GM06990 (cell line): ENCODE data around the gene CPM.

ENCODE experiments used
- DNase-seq: peaks from one replicate; pipeline ENCODE4 v3.0.0-alpha.2; 2011; ENCODE audit not compliant: insufficient read length; ENCODE audit errors: extremely low read depth
- H3K27me3 ChIP-seq: replicated peaks from 2 replicates; pipeline ENCODE4 v1.6.0; 2011; ENCODE audit warnings: low read length; ENCODE audit not compliant: control insufficient read depth, insufficient read depth
- H3K36me3 ChIP-seq: 2 replicates; pipeline ENCODE4 v1.5.1; 2011; ENCODE audit warnings: low read length; ENCODE audit not compliant: control insufficient read depth, insufficient read depth
- H3K4me3 ChIP-seq: replicated peaks from 2 replicates; pipeline ENCODE4 v1.5.1; 2011; ENCODE audit warnings: low read depth, mild to moderate bottlenecking, control low read depth, low read length
- TF ChIP-seq, protein P1 (sequence below): IDR thresholded peaks from 2 replicates; pipeline ENCODE4 v1.5.1; 2011; ENCODE audit warnings: low read length, control low read depth, mild to moderate bottlenecking, inconsistent platforms; ENCODE audit not compliant: insufficient read depth, poor library complexity, severe bottlenecking

The CPM gene

DNA sequence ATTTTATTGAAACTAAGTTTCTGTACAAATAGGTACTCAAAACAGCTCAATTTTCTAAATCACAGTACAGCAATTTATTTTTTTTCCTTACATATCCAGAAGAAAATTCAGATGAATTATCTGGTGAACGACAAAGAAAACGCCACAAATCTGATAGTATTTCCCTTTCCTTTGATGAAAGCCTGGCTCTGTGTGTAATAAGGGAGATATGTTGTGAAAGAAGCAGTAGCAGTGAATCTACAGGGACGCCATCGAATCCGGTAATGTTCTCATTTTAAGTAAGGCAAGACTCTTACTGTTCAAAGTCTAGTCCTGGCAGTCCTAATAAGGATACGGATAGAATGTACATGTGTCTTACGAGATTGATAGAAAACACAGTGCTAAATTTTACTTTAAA is 104.3 kb downstream of the CPM start:
- no peaks in the 10 kb centered on the region for H3K27me3 ChIP-seq
- DNase-seq: no peak
- H3K4me3 ChIP-seq: no peak overlapping the region
- H3K36me3 ChIP-seq: peaks cover 19% of the 10 kb centered on the region
- TF ChIP-seq, protein P1, sequence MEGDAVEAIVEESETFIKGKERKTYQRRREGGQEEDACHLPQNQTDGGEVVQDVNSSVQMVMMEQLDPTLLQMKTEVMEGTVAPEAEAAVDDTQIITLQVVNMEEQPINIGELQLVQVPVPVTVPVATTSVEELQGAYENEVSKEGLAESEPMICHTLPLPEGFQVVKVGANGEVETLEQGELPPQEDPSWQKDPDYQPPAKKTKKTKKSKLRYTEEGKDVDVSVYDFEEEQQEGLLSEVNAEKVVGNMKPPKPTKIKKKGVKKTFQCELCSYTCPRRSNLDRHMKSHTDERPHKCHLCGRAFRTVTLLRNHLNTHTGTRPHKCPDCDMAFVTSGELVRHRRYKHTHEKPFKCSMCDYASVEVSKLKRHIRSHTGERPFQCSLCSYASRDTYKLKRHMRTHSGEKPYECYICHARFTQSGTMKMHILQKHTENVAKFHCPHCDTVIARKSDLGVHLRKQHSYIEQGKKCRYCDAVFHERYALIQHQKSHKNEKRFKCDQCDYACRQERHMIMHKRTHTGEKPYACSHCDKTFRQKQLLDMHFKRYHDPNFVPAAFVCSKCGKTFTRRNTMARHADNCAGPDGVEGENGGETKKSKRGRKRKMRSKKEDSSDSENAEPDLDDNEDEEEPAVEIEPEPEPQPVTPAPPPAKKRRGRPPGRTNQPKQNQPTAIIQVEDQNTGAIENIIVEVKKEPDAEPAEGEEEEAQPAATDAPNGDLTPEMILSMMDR: no peak

DNA sequence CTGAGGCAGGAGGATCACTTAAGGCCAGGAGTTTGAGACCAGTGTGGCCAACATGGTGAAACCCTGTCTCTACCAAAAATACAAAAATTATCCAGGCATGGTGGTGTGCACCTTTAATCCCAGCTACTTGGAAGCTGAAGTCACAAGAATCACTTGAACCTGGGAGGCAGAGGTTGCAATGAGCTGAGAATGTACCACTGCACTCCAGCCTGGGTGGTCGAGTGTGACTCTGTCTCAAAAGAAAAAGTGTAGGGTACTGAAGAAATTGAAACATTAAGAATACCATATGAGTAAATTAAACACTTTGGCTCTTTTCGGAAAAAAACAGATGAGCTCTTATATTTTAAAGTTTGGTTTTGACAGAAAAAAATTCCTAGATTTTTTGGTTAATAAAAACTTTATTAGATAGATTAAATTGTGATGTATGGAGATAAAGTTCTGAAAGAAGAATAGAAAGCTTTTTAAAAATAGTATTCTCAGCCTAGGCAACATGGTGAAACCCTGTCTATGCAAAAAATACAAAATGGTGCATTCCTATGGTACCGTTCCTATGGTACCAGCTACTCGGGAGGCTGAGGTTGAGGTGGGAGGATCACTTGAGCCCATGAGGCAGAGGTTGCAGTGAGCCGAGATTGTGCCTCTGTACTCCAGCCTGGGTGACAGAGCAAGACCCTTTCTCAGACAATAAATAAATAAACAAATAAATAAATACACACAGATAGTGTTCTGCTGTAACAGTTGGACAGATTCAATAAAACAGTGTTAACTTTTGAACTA is 104.9 kb downstream of the CPM start:
- TF ChIP-seq, protein P1: no peak

DNA sequence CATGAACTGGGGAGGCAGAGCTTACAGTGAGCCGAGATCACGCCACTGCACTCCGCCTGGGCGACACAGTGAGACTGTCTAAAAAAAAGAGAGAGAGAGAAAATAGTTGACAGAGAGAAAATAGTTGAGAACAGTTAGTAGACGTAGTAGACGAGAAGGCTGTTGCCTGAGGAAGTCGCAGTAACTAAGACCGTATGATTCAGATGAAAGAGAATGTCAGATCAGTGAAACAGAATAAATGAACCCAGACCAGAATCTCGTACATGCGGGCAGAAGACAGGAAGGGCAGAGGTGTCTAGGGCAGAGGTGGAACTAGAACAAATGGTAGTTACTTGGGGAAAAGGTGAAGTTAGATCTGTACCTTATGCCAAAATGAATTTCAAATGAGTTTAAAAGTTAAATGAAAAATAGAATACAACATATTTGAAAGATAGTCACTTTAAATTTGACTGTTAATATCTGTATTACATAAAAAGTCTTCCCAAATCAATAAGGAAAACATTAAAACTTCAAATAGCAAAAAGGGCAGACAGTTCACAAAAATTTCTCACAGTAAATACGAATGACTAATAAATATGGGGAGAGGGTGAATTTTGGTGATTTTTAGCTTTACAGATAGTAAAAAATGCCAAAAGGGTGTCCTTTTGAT is 107.3 kb downstream of the CPM start:
- TF ChIP-seq, protein P1: no peak
- H3K4me3 ChIP-seq: no peak overlapping the region
- peaks cover 23% of the 10 kb centered on the region for H3K36me3 ChIP-seq

More for the DNA sequence above, 104.9 kb downstream of the CPM start:
- Histone ChIP-seq H3K27me3 (no peaks in the 10 kb centered on the region), H3K36me3 (peaks cover 19% of the 10 kb centered on the region), H3K4me3 (no peak overlapping the region)
- no peak for DNase-seq

DNA sequence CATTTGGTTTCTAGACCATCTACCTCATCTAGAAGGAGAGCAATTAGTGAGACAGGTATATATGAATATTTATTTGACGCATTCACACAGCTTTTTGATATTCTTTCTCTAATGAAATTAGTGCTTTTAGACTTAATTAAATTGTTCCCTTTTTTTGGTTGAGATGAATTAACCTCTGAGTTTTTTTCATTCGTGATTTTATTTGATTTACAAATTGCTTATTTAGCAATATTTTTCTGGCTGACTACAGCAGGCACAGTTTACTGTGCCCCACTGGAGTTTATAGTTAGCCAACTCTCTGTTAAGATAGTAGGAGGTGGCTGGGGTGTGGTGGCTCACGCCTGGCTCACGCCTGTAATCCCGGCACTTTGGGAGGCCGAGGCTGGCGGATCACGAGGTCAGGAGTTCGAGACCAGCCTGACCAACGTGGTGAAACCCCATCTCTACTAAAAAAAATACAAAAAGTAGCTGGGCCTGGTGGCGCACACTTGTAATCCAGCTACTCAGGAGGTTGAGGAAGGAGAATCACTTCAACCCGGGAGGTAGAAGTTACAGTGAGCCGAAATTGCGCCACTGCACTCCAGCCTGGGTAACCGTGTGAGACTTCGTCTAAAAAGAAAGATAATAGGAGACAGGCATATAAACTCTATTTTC is 108.2 kb downstream of the CPM start:
- Histone ChIP-seq H3K4me3 (no peak overlapping the region), H3K27me3 (no peaks in the 10 kb centered on the region), H3K36me3 (peaks cover 24% of the 10 kb centered on the region)
- DNase-seq: no peak
- TF ChIP-seq, protein P1: no peak

More for the DNA sequence above, 107.3 kb downstream of the CPM start:
- no peaks in the 10 kb centered on the region for H3K27me3 ChIP-seq
- no peak for DNase-seq

DNA sequence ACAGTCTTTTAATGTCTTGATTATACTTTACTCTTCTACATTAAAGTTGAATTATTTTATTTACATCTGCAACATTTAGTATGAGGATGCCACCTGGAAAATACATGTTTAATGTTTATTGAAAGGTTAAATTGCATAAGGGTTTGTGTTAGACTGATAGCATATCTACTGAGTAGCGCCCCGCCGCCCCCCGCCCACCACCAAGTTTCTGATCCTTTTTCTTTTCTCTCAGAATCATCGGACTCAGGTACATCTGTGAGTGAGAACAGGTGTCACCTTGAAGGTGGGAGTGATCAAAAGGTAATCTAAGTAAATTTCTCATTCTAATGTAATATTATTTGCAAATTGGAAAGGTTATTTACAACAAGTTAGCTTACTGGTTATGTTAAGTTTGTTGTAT is 108.8 kb downstream of the CPM start:
- H3K27me3 ChIP-seq: no peaks in the 10 kb centered on the region
- DNase-seq: no peak
- TF ChIP-seq, protein P1: no peak
- H3K36me3 ChIP-seq: peaks cover 26% of the 10 kb centered on the region
- H3K4me3 ChIP-seq: no peak overlapping the region
